WTC11 (cell line): Measurements from ENCODE around the gene TOMM20L. TPM values are rescaled to one million over a fixed set of nuclear protein-coding genes. Genes with fewer than 3 reads are reported as not detected.

Source experiments
- ATAC-seq: fragments of 200-7000 bp; cut with Tn5 transposase; 2 replicates; pipeline ENCODE4 v1.10.0; 2021; ENCODE audit warnings: mild to moderate bottlenecking, moderate library complexity
- CTCF ChIA-PET: fragments of 300-600 bp; sonication (Branson Sonifier 250); formaldehyde crosslinking; loops from one replicate; lab custom pipeline; 2021; ENCODE audit warnings: antibody characterized with exemption; lab: Charles Lee
- POLR2A ChIA-PET: fragments of 350-600 bp; sonication (Branson Sonifier 250); formaldehyde crosslinking; loops from one replicate; lab custom pipeline; 2021; ENCODE audit warnings: antibody characterized with exemption; lab: Charles Lee
- DNase-seq: peaks from one replicate; pipeline ENCODE4 v3.0.0; 2021; ENCODE audit warnings: low spot score
- H3K27ac Mint-ChIP-seq: 2 replicates; pipeline ENCODE4 v1.8.0; 2021; ENCODE audit warnings: mixed read lengths
- H3K27me3 Mint-ChIP-seq: 2 replicates; pipeline ENCODE4 v1.8.0; 2021; ENCODE audit warnings: low read depth, mild to moderate bottlenecking, moderate library complexity, mixed read lengths
- H3K36me3 Mint-ChIP-seq: 2 replicates; pipeline ENCODE4 v1.8.0; 2021; ENCODE audit warnings: mixed read lengths
- H3K4me1 Mint-ChIP-seq: 2 replicates; pipeline ENCODE4 v1.8.0; 2022; ENCODE audit warnings: mixed read lengths
- H3K4me3 Mint-ChIP-seq: 2 replicates; pipeline ENCODE4 v1.8.0; 2021; ENCODE audit warnings: mild to moderate bottlenecking, moderate library complexity, mixed read lengths
- H3K9me3 Mint-ChIP-seq: 2 replicates; pipeline ENCODE4 v1.8.0; 2021; ENCODE audit warnings: mixed read lengths
- ARID4B ChIP-seq: sonication (generic); formaldehyde crosslinking; IDR thresholded peaks from 2 replicates; pipeline ENCODE4 v1.8.0; 2023; ENCODE audit warnings: missing genetic modification reagents, mild to moderate bottlenecking, borderline replicate concordance
- ATF1 ChIP-seq: sonication (generic); formaldehyde crosslinking; IDR thresholded peaks from 2 replicates; pipeline ENCODE4 v1.8.1; 2023; ENCODE audit warnings: mild to moderate bottlenecking, moderate library complexity, missing genetic modification reagents
- ATF2 ChIP-seq: sonication (generic); formaldehyde crosslinking; IDR thresholded peaks from 2 replicates; pipeline ENCODE4 v1.8.1; 2022; ENCODE audit warnings: low read depth, missing genetic modification reagents, borderline replicate concordance
- E2F4 ChIP-seq: sonication (generic); formaldehyde crosslinking; IDR thresholded peaks from 2 replicates; pipeline ENCODE4 v1.8.1; 2022; ENCODE audit warnings: low read depth, mild to moderate bottlenecking, moderate library complexity, missing genetic modification reagents, borderline replicate concordance
- GRHL2 ChIP-seq: fragments of 250-450 bp; sonication (Bioruptor Pico); IDR thresholded peaks from 2 replicates; pipeline ENCODE4 v1.8.0; 2022; ENCODE audit warnings: mild to moderate bottlenecking, moderate library complexity; ENCODE audit not compliant: insufficient replicate concordance, severe bottlenecking
- HMGA2 ChIP-seq: fragments of 250-450 bp; sonication (Bioruptor Pico); IDR thresholded peaks from 2 replicates; pipeline ENCODE4 v1.4.0; 2021; ENCODE audit warnings: mild to moderate bottlenecking, moderate library complexity
- MLX ChIP-seq: sonication (generic); formaldehyde crosslinking; IDR thresholded peaks from 2 replicates; pipeline ENCODE4 v1.8.1; 2023; ENCODE audit warnings: mild to moderate bottlenecking, missing genetic modification reagents, moderate library complexity
- MXD4 ChIP-seq: fragments of 250-450 bp; sonication (Bioruptor Pico); IDR thresholded peaks from 2 replicates; pipeline ENCODE4 v1.8.0; 2021; ENCODE audit warnings: mild to moderate bottlenecking, moderate library complexity, borderline replicate concordance
- OVOL2 ChIP-seq: fragments of 250-450 bp; sonication (Bioruptor Pico); IDR thresholded peaks from 2 replicates; pipeline ENCODE4 v1.9.0; 2021; ENCODE audit warnings: mild to moderate bottlenecking, borderline replicate concordance
- TEAD1 ChIP-seq: sonication (generic); formaldehyde crosslinking; IDR thresholded peaks from 2 replicates; pipeline ENCODE4 v1.8.0; 2022; ENCODE audit warnings: mild to moderate bottlenecking, missing genetic modification reagents
- ZMAT4 ChIP-seq: fragments of 250-450 bp; sonication (Bioruptor Pico); IDR thresholded peaks from 2 replicates; pipeline ENCODE4 v1.9.0; 2021; ENCODE audit warnings: mild to moderate bottlenecking
- ZNF219 ChIP-seq: sonication (generic); formaldehyde crosslinking; IDR thresholded peaks from 2 replicates; pipeline ENCODE4 v1.8.0; 2023; ENCODE audit warnings: missing genetic modification reagents, mild to moderate bottlenecking, borderline replicate concordance
- ZNF263 ChIP-seq: sonication (generic); formaldehyde crosslinking; IDR thresholded peaks from 2 replicates; pipeline ENCODE4 v1.8.1; 2022; ENCODE audit warnings: low read depth, mild to moderate bottlenecking, moderate library complexity, missing genetic modification reagents
- total RNA-seq: library from RNA; stranded (reverse); gene quantifications from 3 replicates; pipeline ENCODE4 v1.2.3, GENCODE V29; 2021
- TF ChIP-seq, protein P1 (sequence below): fragments of 250-450 bp; sonication (Bioruptor Pico); IDR thresholded peaks from 2 replicates; pipeline ENCODE4 v2.1.2; 2022; ENCODE audit warnings: mild to moderate bottlenecking, moderate library complexity
- TF ChIP-seq, protein P2 (sequence below): sonication (generic); formaldehyde crosslinking; IDR thresholded peaks from 2 replicates; pipeline ENCODE4 v1.8.1; 2023; ENCODE audit warnings: mild to moderate bottlenecking, missing genetic modification reagents, moderate library complexity
- TF ChIP-seq, protein P3 (sequence below): sonication (generic); formaldehyde crosslinking; IDR thresholded peaks from 2 replicates; pipeline ENCODE4 v1.8.0; 2022; ENCODE audit warnings: mild to moderate bottlenecking, missing genetic modification reagents
- TF ChIP-seq, protein P4 (sequence below): fragments of 250-450 bp; sonication (Bioruptor Pico); conservative IDR thresholded peaks from 2 replicates; pipeline ENCODE4 v1.9.0; 2021; ENCODE audit warnings: mild to moderate bottlenecking

The TOMM20L gene
- total RNA-seq, 1 experiment from 2014 or later, result not detected

GRCh38 chr14:58364316-58364715 is 31.4 kb upstream of the TOMM20L start:
- H3K9me3 Mint-ChIP-seq, result no peaks in the 10 kb centered on the region
- H3K36me3 Mint-ChIP-seq, result peaks cover 47% of the 10 kb centered on the region
- H3K27me3 Mint-ChIP-seq, result no peaks in the 10 kb centered on the region
- TF ChIP-seq HMGA2 (CRISPR knock-in tag), result no peak
- TF ChIP-seq ATF1, result no peak
- no peak for TF ChIP-seq E2F4 (CRISPR knock-in tag)
- TF ChIP-seq, protein P1, sequence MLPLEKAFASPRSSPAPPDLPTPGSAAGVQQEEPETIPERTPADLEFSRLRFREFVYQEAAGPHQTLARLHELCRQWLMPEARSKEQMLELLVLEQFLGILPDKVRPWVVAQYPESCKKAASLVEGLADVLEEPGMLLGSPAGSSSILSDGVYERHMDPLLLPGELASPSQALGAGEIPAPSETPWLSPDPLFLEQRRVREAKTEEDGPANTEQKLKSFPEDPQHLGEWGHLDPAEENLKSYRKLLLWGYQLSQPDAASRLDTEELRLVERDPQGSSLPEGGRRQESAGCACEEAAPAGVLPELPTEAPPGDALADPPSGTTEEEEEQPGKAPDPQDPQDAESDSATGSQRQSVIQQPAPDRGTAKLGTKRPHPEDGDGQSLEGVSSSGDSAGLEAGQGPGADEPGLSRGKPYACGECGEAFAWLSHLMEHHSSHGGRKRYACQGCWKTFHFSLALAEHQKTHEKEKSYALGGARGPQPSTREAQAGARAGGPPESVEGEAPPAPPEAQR (CRISPR knock-in tag), result no peak
- no peak for TF ChIP-seq GRHL2 (CRISPR knock-in tag)
- TF ChIP-seq ZMAT4 (CRISPR knock-in tag), result no peak
- no peak for TF ChIP-seq ATF2 (CRISPR knock-in tag)
- TF ChIP-seq MLX (CRISPR knock-in tag), result no peak
- no peak for TF ChIP-seq ZNF219
- TF ChIP-seq OVOL2, result no peak
- no peak for TF ChIP-seq TEAD1 (CRISPR knock-in tag)
- no peak for TF ChIP-seq ARID4B (CRISPR knock-in tag)
- TF ChIP-seq MXD4 (CRISPR knock-in tag), result no peak
- no peak for TF ChIP-seq ZNF263 (CRISPR knock-in tag)
- TF ChIP-seq, protein P2, sequence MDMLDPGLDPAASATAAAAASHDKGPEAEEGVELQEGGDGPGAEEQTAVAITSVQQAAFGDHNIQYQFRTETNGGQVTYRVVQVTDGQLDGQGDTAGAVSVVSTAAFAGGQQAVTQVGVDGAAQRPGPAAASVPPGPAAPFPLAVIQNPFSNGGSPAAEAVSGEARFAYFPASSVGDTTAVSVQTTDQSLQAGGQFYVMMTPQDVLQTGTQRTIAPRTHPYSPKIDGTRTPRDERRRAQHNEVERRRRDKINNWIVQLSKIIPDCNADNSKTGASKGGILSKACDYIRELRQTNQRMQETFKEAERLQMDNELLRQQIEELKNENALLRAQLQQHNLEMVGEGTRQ, result no peak
- TF ChIP-seq, protein P3, sequence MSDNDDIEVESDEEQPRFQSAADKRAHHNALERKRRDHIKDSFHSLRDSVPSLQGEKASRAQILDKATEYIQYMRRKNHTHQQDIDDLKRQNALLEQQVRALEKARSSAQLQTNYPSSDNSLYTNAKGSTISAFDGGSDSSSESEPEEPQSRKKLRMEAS (CRISPR knock-in tag), result no peak
- TF ChIP-seq, protein P4, sequence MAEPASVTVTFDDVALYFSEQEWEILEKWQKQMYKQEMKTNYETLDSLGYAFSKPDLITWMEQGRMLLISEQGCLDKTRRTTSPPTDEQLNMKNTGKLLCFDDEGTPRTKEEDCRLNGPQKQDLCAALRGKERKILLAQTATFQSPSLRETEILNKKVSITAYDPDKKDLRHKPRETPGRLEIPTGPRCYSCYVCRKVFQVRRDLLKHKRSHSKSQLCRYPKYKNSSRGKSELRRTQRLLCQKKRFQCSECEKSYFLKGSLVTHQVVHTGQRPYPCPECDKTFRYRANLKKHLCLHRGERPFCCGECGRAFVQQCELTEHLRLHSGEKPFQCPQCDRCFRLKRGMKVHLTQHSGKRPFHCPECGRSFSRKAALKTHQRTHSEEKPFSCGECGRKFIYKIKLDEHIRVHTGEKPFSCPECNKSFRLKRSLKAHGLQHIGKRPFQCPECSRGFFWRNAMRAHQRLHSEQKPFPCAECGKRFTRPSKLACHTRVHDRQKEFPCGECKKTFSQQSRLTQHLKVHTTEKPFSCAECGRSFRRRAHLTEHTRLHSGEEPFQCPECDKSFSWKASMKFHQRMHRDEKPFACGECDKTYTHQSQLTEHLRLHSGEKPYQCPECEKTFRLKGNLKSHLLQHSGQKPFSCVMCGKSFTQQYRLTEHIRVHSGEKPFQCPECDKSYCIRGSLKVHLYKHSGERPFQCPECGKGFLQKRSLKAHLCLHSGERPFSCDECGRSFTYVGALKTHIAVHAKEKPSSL (CRISPR knock-in tag), result no peak
- TF ChIP-seq, all 79 proteins: peak for 0
- Mint-ChIP-seq H3K4me1 (no peaks in the 10 kb centered on the region), H3K27ac (no peak overlapping the region), H3K4me3 (no peak overlapping the region)
- POLR2A ChIA-PET, result no interaction called here
- CTCF ChIA-PET, result no interaction called here
- no peak for DNase-seq
- ATAC-seq, result no peak
